ENCODE measurements around the gene BACE1-AS.

DNA sequence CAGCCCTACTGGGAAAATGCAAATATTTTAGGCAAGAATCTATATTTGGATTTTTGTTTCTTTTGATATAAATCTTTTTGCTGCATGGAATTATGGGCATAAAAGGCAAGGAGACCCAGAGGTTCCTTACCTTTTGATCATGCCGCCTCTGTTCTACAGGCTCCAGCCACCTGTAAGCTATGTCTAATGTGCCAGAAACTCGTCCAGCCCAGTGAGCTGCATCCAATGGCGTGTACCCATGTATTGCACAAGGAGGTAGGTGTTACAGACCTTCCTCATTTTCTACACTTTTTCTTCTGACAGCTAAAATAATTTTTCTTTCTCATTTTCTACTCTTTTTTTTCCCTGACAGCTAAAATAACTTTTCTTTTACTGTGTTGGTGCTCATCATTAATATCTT, 8.2 kb upstream of the BACE1-AS start:
- TF ChIP-seq POLR2A (IDR thresholded peaks at IDR 0.05), result no peak
- TF ChIP-seq, protein P1, sequence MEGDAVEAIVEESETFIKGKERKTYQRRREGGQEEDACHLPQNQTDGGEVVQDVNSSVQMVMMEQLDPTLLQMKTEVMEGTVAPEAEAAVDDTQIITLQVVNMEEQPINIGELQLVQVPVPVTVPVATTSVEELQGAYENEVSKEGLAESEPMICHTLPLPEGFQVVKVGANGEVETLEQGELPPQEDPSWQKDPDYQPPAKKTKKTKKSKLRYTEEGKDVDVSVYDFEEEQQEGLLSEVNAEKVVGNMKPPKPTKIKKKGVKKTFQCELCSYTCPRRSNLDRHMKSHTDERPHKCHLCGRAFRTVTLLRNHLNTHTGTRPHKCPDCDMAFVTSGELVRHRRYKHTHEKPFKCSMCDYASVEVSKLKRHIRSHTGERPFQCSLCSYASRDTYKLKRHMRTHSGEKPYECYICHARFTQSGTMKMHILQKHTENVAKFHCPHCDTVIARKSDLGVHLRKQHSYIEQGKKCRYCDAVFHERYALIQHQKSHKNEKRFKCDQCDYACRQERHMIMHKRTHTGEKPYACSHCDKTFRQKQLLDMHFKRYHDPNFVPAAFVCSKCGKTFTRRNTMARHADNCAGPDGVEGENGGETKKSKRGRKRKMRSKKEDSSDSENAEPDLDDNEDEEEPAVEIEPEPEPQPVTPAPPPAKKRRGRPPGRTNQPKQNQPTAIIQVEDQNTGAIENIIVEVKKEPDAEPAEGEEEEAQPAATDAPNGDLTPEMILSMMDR (IDR thresholded peaks at IDR 0.05), result no peak
- no peak for TF ChIP-seq POLR2AphosphoS5 (IDR thresholded peaks at IDR 0.05)
